Stimulated activated CD4-positive, alpha-beta T cell treated with anti-CD3 and anti-CD28 coated beads, Interleukin-12 subunit alpha, Interleukin-12 subunit beta, amount 100 ng/mL, for 24 hours (primary cell): Measurements from ENCODE around the gene VSIG8.

Experiments used
- DNase-seq, 2 experiments: peaks; one replicate each; pipeline ENCODE4 v3.0.0-alpha.2; 2020; ENCODE audit warnings: low read depth in 2 of 2

Gene VSIG8

DNA sequence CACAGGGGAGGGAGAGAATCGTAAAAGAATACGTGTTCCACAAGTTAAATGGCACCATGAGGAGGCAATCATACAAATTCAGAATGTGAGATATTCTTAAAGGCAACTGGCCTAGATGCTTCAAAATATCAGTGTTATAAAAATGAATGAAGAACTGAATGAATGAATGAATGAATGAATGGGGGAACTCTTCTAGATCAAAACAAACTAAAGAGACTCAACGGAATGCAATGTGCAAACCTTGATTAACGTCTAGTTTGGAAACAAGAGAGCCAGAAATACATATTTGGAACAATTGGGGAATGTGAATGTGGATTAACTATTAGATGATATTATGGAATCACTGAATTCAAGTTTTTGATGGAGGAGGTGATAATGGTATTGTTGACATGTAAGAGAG, 20.7 kb upstream of the VSIG8 start:
- DNase-seq, result no peak

- no peak for DNase-seq
These were observed 20.0 kb upstream of the VSIG8 start for GRCh38 chr1:159882527-159882862.

DNA sequence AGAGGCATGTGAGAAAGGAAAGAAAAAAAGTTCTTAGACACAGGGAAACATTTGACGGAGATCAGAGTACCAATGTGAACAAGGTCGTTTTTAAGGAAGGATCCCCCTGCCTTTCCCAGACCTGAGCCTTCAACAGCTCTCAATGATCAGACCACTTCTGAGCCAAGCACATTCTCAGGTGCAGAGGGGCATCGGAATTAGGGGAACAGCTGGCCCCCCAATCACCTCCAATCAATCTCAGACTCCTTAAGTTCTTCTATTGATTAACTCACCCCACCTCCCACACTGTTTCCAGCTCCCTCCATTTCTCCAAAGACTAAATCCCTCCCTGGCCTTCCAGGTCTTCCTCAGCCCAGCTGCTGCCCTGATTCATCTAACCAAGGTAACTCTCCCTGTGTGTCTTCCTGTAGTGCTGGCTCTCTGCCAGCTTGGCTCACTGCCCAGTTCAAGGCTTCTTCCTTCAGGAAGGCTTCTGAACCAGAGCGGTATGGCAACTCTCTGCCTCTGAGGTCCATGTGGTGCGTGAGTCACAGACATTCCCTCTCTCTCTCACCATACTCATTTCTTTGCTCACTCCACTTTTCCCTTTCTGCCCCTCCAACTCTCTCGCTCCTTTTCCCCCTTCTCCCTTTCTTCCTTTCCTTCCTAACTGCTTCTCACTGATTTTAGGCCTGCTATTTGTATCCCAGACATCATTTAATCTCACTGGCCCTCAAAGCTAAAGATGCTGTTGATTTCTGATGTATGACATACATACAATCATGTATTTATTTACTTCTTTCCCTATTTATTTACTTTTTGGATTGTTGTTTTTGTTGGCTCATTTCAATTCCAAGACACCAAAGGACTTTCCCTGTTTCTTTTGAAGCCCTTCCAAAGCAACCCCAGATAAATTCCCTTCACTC, 19.4 kb upstream of the VSIG8 start:
- DNase-seq, result no peak

GRCh38 chr1:159880430-159880829, 18.0 kb upstream of the VSIG8 start:
- DNase-seq, result no peak

DNA sequence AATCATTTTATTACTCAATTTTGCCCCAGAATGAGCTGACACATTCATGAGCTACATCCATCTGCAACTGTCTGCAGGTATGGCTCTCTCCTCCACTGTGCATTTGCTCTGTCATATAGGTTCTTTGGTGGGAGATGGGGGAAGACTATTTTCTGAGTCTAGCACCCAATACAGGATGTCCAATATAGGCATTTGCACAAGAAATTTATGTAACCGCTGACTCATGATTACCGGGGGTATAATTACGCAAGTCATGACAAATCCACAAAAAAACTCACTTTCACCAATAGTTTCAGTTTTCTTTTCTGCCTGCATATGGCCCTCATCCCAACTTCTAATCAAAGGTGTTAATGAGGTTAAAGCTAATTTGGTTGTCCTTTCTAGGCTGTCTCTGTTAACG, 17.5 kb upstream of the VSIG8 start:
- DNase-seq, result no peak

- DNase-seq, result no peak
These were observed 16.7 kb upstream of the VSIG8 start for GRCh38 chr1:159879136-159879535.

- DNase-seq, result no peak
These were observed 15.4 kb upstream of the VSIG8 start for GRCh38 chr1:159877695-159878444.

DNA sequence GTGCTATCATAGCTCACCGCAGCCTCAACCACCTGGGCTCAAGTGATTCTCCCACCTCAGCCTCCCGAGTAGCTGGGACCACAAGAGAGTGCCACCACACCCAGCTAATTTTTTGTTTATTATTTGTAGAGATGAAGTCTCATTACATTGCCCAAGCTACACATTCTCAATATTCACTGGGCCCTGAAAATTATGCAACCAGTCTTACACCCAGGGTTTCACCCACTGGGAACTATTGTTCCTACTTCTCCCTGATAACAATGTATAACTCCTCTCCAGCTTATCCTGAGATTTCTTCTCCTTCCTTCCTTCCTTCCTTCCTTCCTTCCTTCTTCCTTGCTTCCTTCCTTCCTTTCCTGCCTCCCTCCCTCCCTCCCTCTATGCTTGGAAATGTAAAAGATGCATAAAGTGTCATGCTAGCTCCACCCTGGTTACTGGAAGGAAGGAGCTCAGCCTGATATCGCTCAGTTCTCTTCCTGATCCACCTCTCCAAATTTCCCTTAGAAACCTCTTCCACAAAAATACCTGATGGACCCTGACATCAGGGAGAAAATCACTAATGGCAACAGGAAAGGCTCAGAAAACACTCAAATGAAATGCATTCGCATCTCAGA, 11.2 kb upstream of the VSIG8 start:
- no peak for DNase-seq

DNA sequence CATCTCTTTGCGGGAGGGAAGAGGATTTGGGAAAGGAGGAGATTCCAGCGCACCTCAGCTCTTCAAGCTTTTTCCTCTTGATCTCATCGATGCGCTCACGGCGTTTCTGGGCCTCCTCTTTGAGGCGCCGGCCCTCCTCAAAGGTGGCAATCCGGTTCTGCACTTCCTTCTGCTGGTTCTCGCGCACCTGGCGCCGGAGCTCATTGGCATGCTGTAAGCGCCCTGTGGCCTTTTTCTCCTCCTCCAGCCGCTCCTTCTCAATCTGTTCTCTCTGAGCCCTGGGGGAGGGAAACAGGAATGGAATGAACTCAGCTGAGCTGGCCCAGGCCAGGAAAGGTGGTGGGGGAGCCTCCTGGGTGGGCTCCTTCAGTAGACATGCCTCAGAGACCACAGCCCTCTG, 10.4 kb upstream of the VSIG8 start:
- DNase-seq, result no peak

DNA sequence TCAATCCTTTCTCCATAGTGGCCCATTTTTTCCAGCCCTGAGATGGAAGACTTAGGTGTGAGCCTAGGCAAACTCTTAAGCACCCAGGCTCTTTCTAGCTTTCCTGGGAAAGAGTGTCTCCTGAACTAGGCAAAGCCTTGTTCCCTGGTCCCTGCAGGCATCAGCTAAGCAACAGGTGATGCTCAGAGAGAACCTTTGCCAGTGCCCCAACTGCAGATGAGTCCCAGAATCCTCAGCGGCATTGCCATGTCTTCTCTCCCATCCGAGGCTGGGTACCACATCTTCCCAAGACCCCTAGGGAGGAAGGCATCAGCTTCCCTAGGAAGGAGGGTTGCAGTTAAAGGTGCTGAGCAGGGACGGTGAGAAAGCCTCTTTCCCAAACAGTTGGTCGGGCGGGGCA, 8.2 kb upstream of the VSIG8 start:
- no peak for DNase-seq

DNA sequence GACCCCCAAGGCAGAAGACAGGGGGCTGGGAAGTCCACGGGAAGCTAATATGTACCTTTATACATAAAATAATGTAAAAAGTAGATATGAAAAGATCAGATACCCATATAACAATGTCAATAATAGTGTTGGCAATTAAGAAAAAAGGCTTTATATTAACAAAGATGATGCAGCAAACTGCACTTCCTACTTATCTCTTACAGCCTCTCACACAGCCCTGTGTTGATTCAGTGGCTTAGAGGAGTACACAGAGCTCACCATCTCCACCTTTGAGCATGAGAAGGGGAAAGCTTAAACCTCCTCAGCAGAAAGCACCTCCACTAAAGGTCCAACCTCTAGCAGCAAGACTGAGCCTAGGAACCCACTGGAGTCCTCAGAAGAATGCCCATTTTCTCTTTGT, 7.2 kb upstream of the VSIG8 start:
- DNase-seq, result no peak

- no peak for DNase-seq
These were observed 6.7 kb upstream of the VSIG8 start for GRCh38 chr1:159869173-159869572.

- no peak for DNase-seq
These were observed 6.3 kb upstream of the VSIG8 start for GRCh38 chr1:159868766-159869165.

DNA sequence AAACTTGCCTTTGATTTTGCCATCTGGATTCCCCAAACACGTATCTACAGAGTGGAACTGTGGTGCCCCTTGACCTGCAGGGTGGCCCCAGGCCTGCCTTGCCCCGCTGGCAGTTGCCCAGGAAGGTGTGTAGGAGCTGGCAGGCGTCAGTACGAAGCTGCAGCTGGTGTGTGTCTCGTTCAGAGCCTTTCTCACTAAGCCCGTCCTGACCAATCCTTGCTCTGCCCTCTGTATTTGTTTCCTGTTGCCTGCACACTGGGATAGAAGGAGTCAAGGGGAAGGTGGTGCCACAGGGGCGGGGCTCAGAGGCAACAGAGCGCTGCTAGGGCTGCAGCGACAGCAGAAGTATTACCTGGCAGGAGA, 5.2 kb upstream of the VSIG8 start:
- DNase-seq, result no peak

DNA sequence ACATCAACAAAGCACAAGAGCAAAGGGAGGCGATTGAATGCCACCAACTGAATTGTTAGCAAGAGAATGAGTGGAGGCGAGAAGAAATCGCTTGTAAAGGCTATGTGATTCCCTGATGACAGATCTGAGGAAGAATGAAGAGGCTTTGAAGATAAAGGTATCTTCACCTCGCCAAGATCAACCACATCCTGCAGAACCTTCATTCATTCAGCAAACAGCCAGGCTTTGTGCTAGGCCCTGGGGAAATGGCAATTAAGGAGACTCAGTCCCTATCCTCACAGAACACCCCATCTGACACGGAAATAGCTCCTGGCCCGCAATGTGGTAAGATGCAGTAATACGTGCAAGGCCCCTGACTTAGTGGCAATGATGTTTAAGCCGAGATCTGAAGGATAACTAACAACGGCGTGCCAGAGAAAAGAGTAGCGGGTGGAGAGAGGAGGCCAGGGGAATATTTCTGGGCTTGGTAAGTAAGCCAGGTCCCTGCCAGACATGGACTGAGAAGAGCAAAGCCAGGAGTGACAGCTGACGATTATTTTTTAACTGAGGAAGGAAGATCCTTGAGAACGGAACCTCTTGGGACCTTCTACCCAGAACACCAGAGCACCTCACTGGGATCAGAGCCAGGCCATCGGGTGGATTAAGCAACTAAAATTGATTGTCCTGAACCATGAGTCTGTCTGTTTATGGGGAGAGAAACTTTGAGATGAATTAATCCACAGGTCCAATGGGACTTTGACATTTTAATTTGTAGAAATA, 4.6 kb upstream of the VSIG8 start:
- no peak for DNase-seq

- DNase-seq, result no peak
These were observed 3.6 kb upstream of the VSIG8 start for GRCh38 chr1:159866066-159866465.

- no peak for DNase-seq
These were observed 1.8 kb upstream of the VSIG8 start for GRCh38 chr1:159864262-159864661.

DNA sequence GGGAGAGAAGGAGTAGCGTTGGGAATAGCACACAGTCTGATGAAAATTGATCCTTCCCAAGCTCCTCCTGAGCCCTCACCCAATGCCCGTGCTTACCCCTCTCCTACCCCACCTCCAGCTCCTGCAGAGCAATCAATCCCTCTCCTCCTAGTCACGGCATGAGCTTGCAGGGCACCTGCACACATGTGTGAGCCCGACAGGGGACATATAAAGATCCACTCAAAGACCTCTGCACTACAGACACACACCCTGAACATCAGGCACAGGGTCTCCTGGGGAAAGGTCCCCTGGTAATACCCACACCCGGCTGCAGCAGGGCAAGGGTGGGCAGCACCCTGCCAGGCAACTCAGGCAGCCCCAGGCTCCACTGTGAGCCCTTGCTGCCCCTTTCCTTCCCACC, 426 bp downstream of the VSIG8 start:
- DNase-seq, result no peak

DNA sequence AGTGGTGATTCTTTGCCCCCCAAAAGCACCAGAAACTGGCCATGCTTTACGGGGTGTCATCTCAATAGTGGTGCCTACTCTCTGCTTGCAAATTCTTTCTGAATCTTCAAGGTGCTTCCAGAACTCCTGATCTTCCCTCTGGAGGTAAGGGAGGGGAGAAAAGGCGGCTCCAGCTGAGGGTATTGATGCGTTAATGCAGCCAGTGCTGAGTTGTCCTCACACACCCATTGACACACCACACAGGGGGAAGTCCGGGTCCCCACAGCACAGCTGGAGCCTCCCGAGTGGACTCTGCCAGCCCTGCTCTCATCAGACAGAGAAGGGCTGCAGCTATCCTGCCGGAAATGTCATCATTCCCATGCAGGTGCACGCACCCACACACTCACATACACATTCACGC, 1.2 kb downstream of the VSIG8 start:
- DNase-seq, result no peak

DNA sequence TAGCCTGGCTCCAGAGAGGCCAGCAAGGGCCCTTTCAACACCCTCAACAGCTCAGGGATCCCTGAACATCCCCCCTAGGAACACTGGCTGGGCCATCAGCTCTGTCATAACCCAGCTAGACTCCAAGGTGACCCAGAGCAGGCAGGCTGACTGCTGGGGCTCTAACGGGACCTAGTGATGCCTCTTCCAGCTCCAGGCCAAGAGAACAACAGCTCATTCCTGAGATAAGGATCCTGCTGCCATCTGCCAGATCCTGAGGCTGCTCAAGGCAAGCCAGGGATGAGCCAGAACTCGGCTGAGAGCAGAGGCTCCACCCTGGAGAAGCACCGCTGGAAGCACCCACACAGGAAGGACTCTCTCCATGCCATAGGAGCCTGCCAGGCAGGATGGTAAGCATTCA, 2.0 kb downstream of the VSIG8 start:
- no peak for DNase-seq

DNA sequence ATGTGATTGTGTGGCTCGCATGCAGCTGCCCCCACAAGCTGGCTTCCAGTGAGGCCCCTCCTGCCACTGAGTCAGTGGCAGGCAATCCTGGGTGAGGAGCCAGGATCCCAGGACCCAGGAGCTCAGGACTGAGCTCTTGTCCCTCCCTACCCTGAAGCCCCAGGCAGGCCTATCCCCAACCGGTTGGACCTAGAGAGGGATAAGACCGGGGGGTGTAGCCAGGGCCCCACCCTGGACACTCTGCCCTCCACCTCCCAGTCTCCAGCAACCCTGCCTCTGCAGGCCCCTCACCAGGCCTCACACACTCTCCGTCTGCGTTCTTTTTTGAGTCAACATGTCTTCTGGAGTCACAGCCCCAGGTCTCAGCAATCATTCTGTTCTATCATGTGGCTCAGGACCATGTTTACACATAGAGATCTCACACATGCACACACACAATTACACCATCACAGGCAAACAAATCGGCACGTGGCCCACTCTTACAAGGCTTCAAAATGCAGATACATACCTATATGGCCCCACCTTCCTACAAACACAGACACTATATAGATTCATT, 2.6 kb downstream of the VSIG8 start:
- no peak for DNase-seq

GRCh38 chr1:159857889-159858288, 4.6 kb downstream of the VSIG8 start:
- no peak for DNase-seq
